AG09319 (cell line): Measurements from ENCODE around the gene ZBTB47.

ENCODE experiments used
- DNase-seq: peaks from one replicate; pipeline ENCODE4 v3.0.0-alpha.2; 2010; ENCODE audit warnings: low read depth; ENCODE audit errors: extremely low read depth
- CTCF ChIP-seq: IDR thresholded peaks from 2 replicates; pipeline ENCODE4 v1.5.1; 2011; ENCODE audit warnings: low read depth, mild to moderate bottlenecking, inconsistent platforms, low read length, moderate library complexity

The ZBTB47 gene

GRCh38 chr3:42665050-42665878 is 11.8 kb downstream of the ZBTB47 start:
- no peak for DNase-seq
- TF ChIP-seq CTCF, result no peak

GRCh38 chr3:42666022-42666421 is 12.5 kb downstream of the ZBTB47 start:
- DNase-seq, result no peak

GRCh38 chr3:42666577-42666998 is 13.1 kb downstream of the ZBTB47 start:
- DNase-seq, result no peak
- TF ChIP-seq CTCF, result no peak

More at GRCh38 chr3:42666022-42666421, 12.5 kb downstream of the ZBTB47 start:
- TF ChIP-seq CTCF, result no peak

- DNase-seq, result no peak
- TF ChIP-seq CTCF, result no peak
These were observed 13.6 kb downstream of the ZBTB47 start for GRCh38 chr3:42667096-42667522.

GRCh38 chr3:42667523-42668412 is 14.3 kb downstream of the ZBTB47 start:
- no peak for TF ChIP-seq CTCF
- no peak for DNase-seq

GRCh38 chr3:42668413-42668760 is 14.9 kb downstream of the ZBTB47 start:
- no peak for DNase-seq
- TF ChIP-seq CTCF, result no peak

- no peak for TF ChIP-seq CTCF
- DNase-seq, result no peak
These were observed 15.3 kb downstream of the ZBTB47 start for GRCh38 chr3:42668793-42669217.
